Measurements from ENCODE around the gene TMX4.
"Not testable (repeated sequence)": the region's sequence is repeated elsewhere in the genome, so short reads cannot be mapped to it uniquely, and the experiment has no call there.

TMX4 gene

GRCh38 chr20:8019246-8019997 lies at the start of gene TMX4:
Gene TMX4 (minus strand): TSS chr20:8019761. CDS start chr20:8019613, 148 bp downstream.
- DNase-seq (ENCODE audit: low read depth in 3 of 3, low spot score in 1 of 3): peak; percentile 64 to 83 (median 70)

GRCh38 chr20:8067082-8067481 lies 47.5 kb upstream of the TMX4 start:
- no peak for DNase-seq (ENCODE audit: low read depth in 3 of 3, low spot score in 1 of 3)

- DNase-seq (ENCODE audit: low read depth in 3 of 3, low spot score in 1 of 3): no peak
Observed at GRCh38 chr20:8066662-8067061, 47.1 kb upstream of the TMX4 start.

- DNase-seq (ENCODE audit: low read depth in 3 of 3, low spot score in 1 of 3): no peak
Observed at GRCh38 chr20:8065691-8066090, 46.1 kb upstream of the TMX4 start.

- no peak for DNase-seq (ENCODE audit: low read depth in 3 of 3, low spot score in 1 of 3)
Observed at GRCh38 chr20:8062756-8063155, 43.2 kb upstream of the TMX4 start.

- no peak for DNase-seq (ENCODE audit: low read depth in 3 of 3, low spot score in 1 of 3)
Observed at GRCh38 chr20:8061861-8062518, 42.4 kb upstream of the TMX4 start.

GRCh38 chr20:8060977-8061376 lies 41.4 kb upstream of the TMX4 start:
- DNase-seq (ENCODE audit: low read depth in 3 of 3, low spot score in 1 of 3): no peak

- no peak for DNase-seq (ENCODE audit: low read depth in 3 of 3, low spot score in 1 of 3)
Observed at GRCh38 chr20:8057871-8058270, 38.3 kb upstream of the TMX4 start.

GRCh38 chr20:8055096-8055495 lies 35.5 kb upstream of the TMX4 start:
- no peak for DNase-seq (ENCODE audit: low read depth in 3 of 3, low spot score in 1 of 3)

GRCh38 chr20:8050157-8050837 lies 30.7 kb upstream of the TMX4 start:
- DNase-seq (ENCODE audit: low read depth in 3 of 3, low spot score in 1 of 3): no peak

GRCh38 chr20:8049310-8049709 lies 29.7 kb upstream of the TMX4 start:
- no peak for DNase-seq (ENCODE audit: low read depth in 3 of 3, low spot score in 1 of 3)

- no peak for DNase-seq (ENCODE audit: low read depth in 3 of 3, low spot score in 1 of 3)
Observed at GRCh38 chr20:8045946-8046345, 26.4 kb upstream of the TMX4 start.

- DNase-seq (ENCODE audit: low read depth in 3 of 3, low spot score in 1 of 3): no peak
Observed at GRCh38 chr20:8043687-8044282, 24.2 kb upstream of the TMX4 start.

- DNase-seq (ENCODE audit: low read depth in 3 of 3, low spot score in 1 of 3): no peak
Observed at GRCh38 chr20:8039042-8039441, 19.5 kb upstream of the TMX4 start.

- no peak for DNase-seq (ENCODE audit: low read depth in 3 of 3, low spot score in 1 of 3)
Observed at GRCh38 chr20:8036771-8037170, 17.2 kb upstream of the TMX4 start.

- DNase-seq (ENCODE audit: low read depth in 3 of 3, low spot score in 1 of 3): no peak
Observed at GRCh38 chr20:8033151-8033841, 13.7 kb upstream of the TMX4 start.

- DNase-seq (ENCODE audit: low read depth in 3 of 3, low spot score in 1 of 3): no peak
Observed at GRCh38 chr20:8032499-8032898, 12.9 kb upstream of the TMX4 start.

- not testable (repeated sequence) for DNase-seq (ENCODE audit: low read depth in 3 of 3, low spot score in 1 of 3)
Observed at GRCh38 chr20:8031539-8031938, 12.0 kb upstream of the TMX4 start.

- no peak for DNase-seq (ENCODE audit: low read depth in 3 of 3, low spot score in 1 of 3)
Observed at GRCh38 chr20:8021541-8022269, 2.1 kb upstream of the TMX4 start.

GRCh38 chr20:8020314-8021079 lies 936 bp upstream of the TMX4 start:
- no peak for DNase-seq (ENCODE audit: low read depth in 3 of 3, low spot score in 1 of 3)

Data from stimulated activated CD4-positive, alpha-beta T cell treated with anti-CD3 and anti-CD28 coated beads, TNF-alpha, amount 100 ng/mL, for 1 hour (primary cell).